ENCODE data around the gene LARGE1. TPM values are rescaled to one million over a fixed set of nuclear protein-coding genes. Genes with fewer than 3 reads are reported as not detected.

Gene LARGE1
- total and polyA plus RNA-seq, 11 donors = 31.2 to 211 (median 129) TPM

GRCh38 chr22:33909911-33910310 is 10.4 kb downstream of the LARGE1 start:
- Histone ChIP-seq H3K27ac (peak overlapping the region in 9 of 12 donors; percentile 41 to 87 (median 72)), H3K9me3 (no peaks in the 10 kb centered on the region), H3K4me3 (no peak overlapping the region), H3K36me3 (peaks cover 0 to 6% (median 0%) of the 10 kb centered on the region in 9 donors), H3K4me1 (peaks cover 0 to 51% (median 30%) of the 10 kb centered on the region in 12 donors), H3K27me3 (no peaks in the 10 kb centered on the region)
- ATAC-seq (peak in 3 of 4 donors; percentile 40 to 64 (median 42)), DNase-seq (peak in 1 of 5 donors; percentile 23)
- intact Hi-C loops (cut with DNase I) = loop anchor here in 7 of 10 donors (10.0 kb wide), 5 partner anchors 55 to 395 kb away; no protein-coding TSS in a partner anchor
- TF ChIP-seq POLR2A (IDR thresholded peaks at IDR 0.05) = no peak
- TF ChIP-seq, protein P1, sequence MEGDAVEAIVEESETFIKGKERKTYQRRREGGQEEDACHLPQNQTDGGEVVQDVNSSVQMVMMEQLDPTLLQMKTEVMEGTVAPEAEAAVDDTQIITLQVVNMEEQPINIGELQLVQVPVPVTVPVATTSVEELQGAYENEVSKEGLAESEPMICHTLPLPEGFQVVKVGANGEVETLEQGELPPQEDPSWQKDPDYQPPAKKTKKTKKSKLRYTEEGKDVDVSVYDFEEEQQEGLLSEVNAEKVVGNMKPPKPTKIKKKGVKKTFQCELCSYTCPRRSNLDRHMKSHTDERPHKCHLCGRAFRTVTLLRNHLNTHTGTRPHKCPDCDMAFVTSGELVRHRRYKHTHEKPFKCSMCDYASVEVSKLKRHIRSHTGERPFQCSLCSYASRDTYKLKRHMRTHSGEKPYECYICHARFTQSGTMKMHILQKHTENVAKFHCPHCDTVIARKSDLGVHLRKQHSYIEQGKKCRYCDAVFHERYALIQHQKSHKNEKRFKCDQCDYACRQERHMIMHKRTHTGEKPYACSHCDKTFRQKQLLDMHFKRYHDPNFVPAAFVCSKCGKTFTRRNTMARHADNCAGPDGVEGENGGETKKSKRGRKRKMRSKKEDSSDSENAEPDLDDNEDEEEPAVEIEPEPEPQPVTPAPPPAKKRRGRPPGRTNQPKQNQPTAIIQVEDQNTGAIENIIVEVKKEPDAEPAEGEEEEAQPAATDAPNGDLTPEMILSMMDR (IDR thresholded peaks at IDR 0.05) = no peak
- 45 to 58% (median 51%) methylated on average over 6 of the region's 6 CpGs for WGBS, 4 donors

DNA sequence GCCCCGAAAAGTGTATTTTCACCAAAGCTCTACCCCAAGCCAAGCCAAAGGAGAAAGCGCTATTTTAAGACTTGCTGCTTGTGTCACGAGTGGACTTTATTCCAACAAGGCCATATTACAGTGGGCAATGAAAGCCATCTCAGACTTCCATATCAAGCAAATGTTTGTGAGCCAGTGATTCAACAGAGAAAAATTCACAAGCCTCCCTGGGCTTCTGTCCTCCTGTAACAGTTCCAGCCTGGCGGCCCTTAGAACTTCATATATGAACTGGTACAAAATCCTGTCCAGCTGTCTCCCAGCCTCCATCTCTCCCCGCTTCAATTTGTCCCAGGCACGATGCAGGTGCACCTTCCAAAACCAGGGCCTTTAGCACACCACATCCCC is 11.2 kb downstream of the LARGE1 start:
- DNase-seq (peak in 3 of 5 donors; percentile 33 to 41 (median 34)), ATAC-seq (peak; percentile 47 to 80 (median 68))
- H3K27ac ChIP-seq = peak overlapping the region in 10 of 12 donors; percentile 41 to 87 (median 72)
- intact Hi-C loops (cut with DNase I) = no loop called here
- H3K36me3 ChIP-seq = peaks cover 0 to 6% (median 0%) of the 10 kb centered on the region in 9 donors
- TF ChIP-seq, protein P1 (IDR thresholded peaks at IDR 0.05) = no peak
- no peak for TF ChIP-seq POLR2A (IDR thresholded peaks at IDR 0.05)
- H3K4me1 ChIP-seq = peaks cover 0 to 54% (median 30%) of the 10 kb centered on the region in 12 donors
- H3K27me3 ChIP-seq = no peaks in the 10 kb centered on the region
- no peaks in the 10 kb centered on the region for H3K9me3 ChIP-seq
- H3K4me3 ChIP-seq = no peak overlapping the region
- WGBS, 4 donors = 50 to 56% (median 54%) methylated on average over 6 of the region's 6 CpGs

DNA sequence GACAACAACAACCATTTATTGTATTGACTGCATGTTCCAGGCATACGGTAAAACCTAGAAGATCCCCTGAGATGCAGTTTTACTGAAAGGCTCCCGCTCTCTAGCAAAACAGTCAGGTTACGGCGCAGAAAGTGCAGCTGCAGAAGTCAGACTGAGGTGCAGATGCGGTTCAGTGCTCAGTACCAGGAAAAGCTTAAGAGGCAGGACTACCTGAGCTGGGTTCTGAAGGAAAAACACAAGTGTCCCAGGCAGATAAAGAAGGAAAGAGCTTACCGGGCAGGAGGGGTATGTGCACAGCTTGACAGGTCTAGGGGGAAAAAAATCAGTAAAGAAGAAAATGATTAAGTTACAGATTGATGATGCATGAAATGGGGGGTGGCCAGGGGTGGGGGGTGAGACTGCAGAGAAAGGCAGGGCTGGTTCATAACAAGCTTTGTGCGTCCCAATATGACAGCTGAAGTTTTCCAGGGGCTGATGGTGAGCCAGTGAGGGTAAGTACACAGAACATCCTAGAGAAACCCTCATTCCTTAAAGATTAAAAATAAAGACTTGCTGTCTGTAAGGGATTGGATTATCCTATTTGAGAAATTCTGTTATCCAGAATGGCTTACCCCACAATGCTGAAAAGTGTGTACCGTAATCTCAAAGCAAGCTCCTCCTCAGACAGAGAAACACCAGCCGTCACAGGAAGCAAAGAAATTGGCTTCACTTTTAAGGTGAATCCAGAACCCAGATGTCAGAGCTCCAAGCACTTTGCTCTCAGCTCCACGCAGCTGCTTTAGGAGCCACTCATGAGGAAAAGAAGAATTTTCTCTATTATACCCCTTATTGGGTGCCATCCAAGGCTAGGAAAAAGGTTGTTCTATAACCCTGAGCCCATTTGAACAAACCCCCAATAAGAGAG is 11.9 kb downstream of the LARGE1 start:
- peak in 1 of 4 donors; percentile 1 for ATAC-seq

More for the DNA sequence above, 11.9 kb downstream of the LARGE1 start:
- Histone ChIP-seq H3K9me3 (no peaks in the 10 kb centered on the region), H3K4me3 (no peak overlapping the region), H3K4me1 (peaks cover 0 to 60% (median 31%) of the 10 kb centered on the region in 12 donors), H3K27ac (peak overlapping the region in 10 of 12 donors; percentile 41 to 87 (median 72)), H3K27me3 (no peaks in the 10 kb centered on the region), H3K36me3 (peaks cover 0 to 6% (median 0%) of the 10 kb centered on the region in 9 donors)
- intact Hi-C loops (cut with DNase I) = no loop called here
- 70 to 78% (median 75%) methylated on average over 10 of the region's 10 CpGs for WGBS, 4 donors
- TF ChIP-seq, protein P1 (IDR thresholded peaks at IDR 0.05) = no peak
- no peak for TF ChIP-seq POLR2A (IDR thresholded peaks at IDR 0.05)
- no peak for DNase-seq
